Fibroblast of pulmonary artery (primary cell): Measurements from ENCODE around the gene MPRIP.

ENCODE experiments used
- DNase-seq: peaks from one replicate; pipeline ENCODE4 v3.0.0-alpha.2; 2010; ENCODE audit warnings: low read depth
- H3K4me3 ChIP-seq: replicated peaks from 2 replicates; pipeline ENCODE4 v1.5.1; 2011; ENCODE audit warnings: low read depth, mild to moderate bottlenecking, control low read depth, low read length, moderate library complexity
- TF ChIP-seq, protein P1 (sequence below): IDR thresholded peaks from 2 replicates; pipeline ENCODE4 v1.5.1; 2011; ENCODE audit warnings: mild to moderate bottlenecking, control low read depth, low read length, inconsistent platforms; ENCODE audit errors: missing control alignments

MPRIP gene

DNA sequence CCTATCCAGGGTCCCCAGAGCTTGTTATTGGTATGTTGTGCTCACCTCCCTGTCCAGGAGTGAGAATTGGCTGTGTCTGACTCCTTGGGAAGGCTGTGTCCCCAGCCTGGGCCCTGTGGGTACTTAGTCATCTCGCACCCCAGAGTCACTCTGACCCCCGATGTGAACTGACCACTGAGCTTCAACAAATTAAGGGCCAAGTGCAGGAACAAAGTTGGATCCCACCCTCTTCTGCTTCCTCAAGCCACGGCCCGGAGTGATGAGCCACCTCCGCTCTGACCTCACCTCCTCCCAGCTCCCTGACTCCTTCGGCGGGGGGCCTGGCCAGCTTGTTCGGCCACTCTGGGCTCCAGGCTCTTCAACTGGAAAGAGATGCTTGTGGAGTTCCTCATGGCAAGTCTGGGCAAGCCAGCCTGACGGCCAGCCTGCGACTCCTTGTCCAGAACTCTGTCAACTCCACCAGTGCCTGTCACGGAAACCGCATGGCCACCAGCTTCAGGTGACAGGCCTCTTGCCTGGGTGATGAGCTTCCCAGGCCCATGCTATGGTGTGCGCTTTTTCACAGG is 22.3 kb upstream of the MPRIP start:
- TF ChIP-seq, protein P1, sequence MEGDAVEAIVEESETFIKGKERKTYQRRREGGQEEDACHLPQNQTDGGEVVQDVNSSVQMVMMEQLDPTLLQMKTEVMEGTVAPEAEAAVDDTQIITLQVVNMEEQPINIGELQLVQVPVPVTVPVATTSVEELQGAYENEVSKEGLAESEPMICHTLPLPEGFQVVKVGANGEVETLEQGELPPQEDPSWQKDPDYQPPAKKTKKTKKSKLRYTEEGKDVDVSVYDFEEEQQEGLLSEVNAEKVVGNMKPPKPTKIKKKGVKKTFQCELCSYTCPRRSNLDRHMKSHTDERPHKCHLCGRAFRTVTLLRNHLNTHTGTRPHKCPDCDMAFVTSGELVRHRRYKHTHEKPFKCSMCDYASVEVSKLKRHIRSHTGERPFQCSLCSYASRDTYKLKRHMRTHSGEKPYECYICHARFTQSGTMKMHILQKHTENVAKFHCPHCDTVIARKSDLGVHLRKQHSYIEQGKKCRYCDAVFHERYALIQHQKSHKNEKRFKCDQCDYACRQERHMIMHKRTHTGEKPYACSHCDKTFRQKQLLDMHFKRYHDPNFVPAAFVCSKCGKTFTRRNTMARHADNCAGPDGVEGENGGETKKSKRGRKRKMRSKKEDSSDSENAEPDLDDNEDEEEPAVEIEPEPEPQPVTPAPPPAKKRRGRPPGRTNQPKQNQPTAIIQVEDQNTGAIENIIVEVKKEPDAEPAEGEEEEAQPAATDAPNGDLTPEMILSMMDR: no peak
- DNase-seq: no peak

DNA sequence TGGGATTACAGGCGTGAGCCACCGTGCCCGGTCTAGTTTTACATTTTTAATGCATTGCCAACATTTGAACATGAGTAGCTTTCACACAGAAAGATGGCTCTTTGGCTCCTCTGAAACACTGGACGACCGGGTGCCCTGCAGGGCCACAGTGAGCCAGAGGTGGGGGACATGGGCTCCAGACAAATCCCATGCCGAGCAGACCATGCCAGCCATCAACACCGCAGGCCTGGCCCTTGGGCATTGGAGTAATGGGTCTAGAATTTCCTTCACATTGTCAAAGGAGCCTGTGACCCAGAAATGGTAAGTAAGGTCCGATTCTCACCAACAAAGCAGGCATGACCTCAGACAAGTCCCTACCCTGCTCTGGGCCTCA is 21.4 kb upstream of the MPRIP start:
- TF ChIP-seq, protein P1: no peak
- H3K4me3 ChIP-seq: no peak overlapping the region
- no peak for DNase-seq

More for the DNA sequence above, 22.3 kb upstream of the MPRIP start:
- H3K4me3 ChIP-seq: no peak overlapping the region

DNA sequence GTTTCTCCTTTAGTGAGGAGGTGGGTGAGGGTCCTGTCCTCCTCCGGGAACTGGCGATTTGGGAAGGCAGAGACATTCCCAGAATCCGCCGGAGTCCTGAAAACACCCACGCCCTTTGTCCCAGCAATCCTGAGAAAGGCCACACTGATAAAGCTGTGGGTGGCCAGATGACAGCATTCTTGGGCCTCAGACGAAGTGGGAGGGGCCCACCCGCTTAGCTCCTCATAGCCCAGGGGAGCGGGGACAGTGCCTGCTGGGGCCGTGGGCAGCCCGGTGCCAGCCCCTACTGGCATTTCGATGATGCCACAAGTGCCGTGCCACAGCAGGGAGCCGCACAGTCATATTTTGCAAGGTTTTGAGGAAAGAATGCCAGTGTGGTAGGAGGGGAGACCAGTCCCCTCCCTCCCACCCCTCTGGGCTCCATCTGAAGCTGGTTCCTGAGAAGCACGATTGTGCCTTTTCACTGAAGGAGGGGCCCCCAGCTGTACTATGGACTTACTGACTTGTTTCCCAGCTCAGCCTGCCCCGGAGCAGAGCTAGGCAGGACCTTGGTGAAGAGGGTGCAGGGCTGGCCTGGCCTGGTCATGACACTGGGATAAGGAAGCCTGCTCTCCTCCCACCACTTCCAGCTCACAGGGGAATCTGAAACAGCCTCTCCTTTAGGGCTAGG is 20.9 kb upstream of the MPRIP start:
- peak; percentile 47 for DNase-seq
- H3K4me3 ChIP-seq: no peak overlapping the region
- TF ChIP-seq, protein P1: no peak

DNA sequence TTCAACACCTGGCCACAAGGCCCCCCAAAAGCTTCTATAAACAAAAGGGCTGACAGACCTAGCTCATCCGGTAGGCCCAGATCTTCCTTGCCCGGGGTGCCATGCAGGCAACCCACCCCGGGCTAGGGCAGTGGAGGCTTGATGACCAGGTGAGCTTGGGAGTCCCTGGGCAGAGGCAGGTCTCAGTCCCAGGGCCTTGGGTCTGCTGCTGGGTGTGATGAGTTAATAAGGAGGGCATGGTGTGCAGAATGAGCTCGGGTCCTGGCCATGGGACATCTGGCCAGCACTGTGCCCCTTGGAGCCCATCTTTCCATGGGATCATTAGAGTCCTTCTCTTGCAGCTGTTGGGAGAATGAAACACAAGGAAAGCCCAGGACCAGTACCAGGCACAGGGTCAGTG is 20.2 kb upstream of the MPRIP start:
- no peak for DNase-seq

DNA sequence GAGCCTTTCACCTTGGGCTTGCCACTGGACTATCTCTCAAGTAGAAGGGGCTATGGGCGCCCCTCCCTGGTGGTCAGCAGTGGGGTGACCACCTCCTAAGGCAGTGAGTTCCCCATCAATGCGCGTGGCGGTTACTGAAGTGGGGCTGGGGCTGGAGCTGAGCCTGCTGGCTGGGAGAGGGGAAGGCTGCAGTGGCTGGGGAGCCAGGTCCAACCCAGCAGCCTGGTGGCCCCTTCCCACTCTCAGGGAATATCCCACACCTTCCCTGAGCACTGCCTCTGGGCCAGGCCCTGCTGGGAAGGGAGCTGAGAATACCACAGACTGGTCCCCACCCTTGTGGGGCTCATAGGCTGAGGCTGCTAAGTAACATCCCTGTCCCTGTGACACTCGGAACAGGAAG is 19.8 kb upstream of the MPRIP start:
- H3K4me3 ChIP-seq: no peak overlapping the region
- TF ChIP-seq, protein P1: no peak
- DNase-seq: no peak

More for the DNA sequence above, 20.2 kb upstream of the MPRIP start:
- TF ChIP-seq, protein P1: no peak
- no peak overlapping the region for H3K4me3 ChIP-seq

DNA sequence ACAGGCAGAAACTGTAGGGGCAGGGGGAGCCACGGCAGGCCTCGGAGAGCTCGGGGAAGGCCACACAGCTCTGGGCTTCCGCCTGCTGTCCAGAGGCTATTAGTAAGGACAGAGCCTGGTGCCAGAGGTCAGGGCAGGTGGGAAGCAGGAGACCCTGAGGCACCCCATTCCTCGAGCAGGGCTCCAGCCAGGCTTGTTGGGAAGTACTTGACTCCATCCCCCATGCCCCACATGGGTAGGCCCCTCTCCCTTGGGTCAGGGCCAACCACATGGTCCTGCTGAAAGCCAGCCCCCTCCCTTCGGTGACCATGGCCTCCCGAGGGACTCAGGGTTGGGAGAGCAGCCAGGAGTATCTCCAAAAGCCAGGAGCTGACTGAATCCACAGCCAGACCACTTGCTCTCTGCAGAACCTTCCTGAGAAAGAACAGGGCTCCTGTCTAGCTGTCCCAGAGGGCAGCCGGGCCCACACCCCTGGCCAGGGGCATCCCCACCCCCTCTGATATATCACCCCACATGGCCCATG is 17.4 kb upstream of the MPRIP start:
- H3K4me3 ChIP-seq: no peak overlapping the region
- TF ChIP-seq, protein P1: no peak
- no peak for DNase-seq
